Measurements from ENCODE around the gene IZUMO2.

IZUMO2 gene

DNA sequence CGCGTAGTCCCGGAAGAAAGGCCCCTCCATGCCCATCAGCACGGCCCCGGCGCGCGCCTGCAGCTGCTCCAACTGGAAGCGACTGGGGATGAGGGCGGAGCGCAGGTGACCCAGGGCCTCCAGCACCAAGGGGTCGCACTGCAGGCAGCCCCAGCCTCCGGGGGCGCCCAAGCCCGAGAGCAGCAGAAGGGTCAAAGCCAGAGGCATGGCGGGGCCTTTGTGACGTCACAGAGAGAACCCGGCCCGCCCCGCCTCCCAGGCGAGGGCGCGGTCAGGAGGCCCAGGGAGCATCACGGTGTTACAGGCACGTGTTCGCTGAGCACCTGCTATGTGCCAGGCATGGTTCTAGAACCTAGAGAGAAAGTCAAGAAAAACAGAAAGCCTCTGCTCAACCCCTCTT lies at the start of gene IZUMO2:
Gene IZUMO2 (minus strand): TSS at position 294 of the 400 bp plus-strand sequence. CDS start 87 bp downstream, at position 207.
- DNase-seq, result no peak

DNA sequence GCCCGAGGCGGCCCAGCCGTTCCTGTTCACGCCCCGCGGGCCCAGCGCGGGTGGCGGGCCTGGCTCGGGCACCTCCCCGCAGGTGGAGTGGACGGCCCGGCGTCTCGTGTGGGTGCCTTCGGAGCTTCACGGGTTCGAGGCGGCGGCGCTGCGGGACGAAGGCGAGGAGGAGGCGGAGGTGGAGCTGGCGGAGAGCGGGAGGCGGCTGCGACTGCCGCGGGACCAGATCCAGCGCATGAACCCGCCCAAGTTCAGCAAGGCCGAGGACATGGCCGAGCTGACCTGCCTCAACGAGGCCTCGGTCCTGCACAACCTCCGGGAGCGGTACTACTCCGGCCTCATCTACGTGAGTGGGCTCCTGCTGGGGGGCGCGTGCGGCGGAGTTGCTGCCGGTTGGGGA lies 47.3 kb upstream of the IZUMO2 start:
- DNase-seq, result no peak

DNA sequence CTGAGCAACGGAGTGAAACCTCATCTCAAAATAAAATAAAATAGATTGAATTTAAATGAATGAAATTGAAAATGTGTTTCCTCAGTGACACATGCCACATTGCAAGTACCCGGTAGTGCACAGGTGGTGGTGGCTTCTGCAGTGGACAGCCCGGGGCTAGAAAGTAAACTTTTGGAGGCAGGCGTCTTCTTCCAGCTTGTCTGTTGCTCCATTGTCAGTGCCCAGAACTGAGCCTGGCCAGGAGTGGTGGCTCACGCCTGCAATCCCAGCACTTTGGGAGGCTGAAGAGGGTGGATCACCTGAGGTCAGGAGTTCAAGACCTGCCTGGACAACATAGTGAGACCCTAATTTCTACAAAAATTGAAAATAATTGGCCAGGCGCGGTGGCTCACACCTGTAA lies 46.0 kb upstream of the IZUMO2 start:
- DNase-seq, result no peak

DNA sequence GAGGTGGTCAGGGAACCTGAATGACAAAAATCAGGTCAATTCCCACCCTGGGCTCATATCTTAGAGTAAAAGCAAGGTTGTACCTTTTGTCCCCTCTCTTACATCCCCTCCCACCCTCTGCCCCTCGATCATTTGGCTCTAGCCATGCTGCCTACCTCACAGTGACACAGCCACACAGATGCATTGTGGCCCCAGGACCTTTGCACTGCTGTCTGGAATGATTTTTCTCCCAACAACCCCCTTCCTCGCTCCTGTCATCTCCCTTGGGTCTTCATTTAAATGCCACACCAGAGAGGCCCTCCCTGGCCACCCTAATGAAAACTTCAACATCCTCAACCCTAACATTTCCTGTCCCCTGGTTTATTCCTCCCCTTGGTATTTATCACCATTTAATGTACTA lies 44.6 kb upstream of the IZUMO2 start:
- no peak for DNase-seq

DNA sequence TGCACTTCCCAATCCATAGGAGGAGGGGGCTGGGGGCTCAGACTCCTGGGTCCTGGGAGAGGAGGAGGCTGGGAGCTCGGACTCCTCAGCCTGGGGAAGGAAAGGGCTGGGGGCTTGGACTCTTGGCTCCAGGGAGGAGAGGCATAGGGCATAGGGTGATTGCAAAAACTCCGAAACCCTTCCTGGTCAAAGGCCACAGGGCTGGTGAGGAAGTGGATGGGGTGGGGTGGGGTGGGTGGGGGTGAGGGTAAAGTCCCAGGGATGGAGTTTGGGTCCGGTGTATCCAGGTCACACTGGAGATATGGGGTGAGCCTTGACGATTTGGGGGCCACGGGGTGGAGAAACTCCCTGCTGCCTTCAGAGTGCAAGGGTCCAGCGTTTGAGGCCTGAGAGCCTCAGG lies 43.1 kb upstream of the IZUMO2 start:
- DNase-seq, result no peak

DNA sequence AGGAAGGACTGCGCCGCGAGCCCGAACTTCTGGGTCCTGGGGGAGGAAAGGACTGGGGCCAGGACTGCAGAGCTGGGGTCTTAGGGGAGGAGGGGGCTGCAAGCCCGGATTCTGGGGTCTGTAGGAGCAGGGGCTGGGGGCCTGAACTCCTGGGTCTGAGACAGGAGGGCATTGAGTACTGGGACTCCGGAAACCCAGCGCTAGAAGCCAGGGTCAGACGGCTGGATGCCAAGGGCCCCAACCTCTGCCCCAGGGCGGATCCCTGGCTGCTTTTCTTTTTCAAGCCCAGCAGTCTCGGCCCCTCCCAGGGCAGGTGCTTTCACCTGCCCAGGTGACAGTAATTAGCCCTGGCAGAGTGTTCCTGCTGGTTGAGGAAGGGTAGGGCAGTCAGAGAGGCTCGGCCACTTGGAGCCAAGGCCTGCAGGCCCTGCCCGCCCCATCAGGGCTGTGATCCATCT lies 42.6 kb upstream of the IZUMO2 start:
- DNase-seq, result no peak

DNA sequence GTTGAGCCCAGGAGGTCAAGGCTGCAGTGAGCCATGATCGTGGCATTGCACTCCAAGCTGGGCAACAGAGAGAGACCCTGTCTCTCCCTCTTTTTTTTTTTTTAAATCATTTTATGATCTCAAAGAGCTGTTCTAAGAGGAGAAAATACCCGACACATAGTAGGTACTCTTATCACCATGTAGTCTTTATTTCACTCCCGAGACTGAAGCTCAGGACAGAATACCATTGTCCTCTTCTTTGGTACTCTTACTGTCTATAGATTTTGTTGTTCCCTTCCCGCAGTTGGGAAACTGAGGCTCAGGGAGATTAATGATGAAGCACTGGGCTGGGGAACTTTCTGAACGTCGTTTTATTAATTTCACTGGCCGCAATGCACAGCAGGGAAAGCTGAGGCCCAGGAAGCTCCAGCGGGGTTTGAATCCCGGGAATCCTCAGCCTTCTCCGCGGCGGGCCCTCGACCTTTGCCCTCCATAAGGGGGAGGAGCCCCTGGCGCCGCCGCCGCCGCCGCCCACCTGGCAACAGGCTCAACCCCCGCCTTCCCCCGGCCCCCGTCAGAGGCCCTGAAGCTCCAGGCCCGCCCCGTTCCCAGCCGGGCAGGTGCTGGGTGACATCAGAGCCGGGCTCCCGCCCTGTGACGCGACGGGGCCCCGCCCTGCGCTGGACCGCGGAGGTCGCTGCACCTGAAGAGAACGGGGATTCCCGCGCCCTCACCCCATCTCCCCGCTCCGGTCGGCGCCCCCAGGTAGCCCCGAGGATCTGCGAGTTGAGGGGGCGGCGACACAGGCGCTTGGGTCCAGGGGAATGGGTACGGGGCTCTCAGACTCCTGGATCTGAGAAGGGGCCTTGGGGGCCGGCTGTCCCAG lies 42.0 kb upstream of the IZUMO2 start:
- peak in 1 of 2 donors; percentile 6 for DNase-seq

DNA sequence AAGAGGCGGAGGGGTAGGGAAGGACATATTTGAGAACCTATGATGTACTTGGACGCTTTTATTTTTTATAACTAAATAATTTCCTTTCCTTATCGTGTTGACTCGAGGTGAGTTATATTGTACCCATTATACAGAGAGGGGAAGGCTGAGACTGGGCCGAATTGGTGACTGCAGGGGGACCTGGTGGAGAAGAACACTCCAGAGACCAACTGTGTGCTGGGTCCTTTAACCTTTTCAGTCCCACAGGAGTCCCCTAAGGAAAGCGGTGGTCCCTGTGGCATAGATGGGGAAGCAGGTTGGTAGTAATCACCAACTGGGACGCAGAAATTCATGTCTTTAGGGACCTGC lies 41.0 kb upstream of the IZUMO2 start:
- no peak for DNase-seq

DNA sequence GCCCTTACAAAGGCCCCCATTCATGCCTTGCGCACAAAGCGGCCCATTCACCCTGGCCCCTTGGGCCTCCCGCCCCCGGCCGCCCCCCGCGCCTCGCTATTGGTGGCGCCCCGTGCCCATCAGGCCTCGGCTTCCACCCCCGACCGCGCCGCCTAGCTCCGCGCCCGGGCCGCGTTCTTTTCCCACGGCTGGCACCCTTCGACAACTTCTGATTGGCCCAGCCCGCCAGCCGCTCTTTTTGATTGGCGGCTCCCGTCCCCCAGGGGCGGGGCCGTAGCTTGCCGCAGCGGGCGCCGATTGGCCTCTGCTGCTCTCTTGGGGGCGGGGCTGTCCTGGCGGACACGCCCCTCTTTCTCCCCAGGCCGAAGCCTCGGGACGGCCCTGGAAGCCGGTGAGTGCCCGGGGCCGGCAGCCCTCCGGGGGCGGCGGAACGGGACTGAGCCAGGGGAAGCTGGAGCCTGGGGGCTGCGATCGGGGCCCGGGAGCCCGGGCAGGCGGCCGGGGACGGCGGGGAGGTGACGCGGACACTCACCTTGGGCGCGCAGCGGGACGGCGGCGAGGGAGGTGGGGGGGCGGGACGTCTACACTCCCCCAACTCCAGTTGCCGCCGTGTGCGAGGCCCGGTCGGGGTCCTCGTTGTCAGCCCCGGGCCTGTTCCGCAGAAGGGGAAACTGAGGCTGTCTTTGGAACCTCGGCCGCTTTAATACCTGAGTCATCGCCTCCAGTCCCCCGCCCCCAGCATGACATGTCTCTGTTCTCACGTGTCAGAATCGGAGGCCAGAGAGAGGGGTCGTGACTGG lies 40.4 kb upstream of the IZUMO2 start, which contains the start of gene MYH14:
Gene MYH14 (plus strand): TSS at position 342 of the 800 bp plus-strand sequence. CDS start 6,744 bp downstream, outside the sequence.
- DNase-seq, result peak; percentile 93 to 96

DNA sequence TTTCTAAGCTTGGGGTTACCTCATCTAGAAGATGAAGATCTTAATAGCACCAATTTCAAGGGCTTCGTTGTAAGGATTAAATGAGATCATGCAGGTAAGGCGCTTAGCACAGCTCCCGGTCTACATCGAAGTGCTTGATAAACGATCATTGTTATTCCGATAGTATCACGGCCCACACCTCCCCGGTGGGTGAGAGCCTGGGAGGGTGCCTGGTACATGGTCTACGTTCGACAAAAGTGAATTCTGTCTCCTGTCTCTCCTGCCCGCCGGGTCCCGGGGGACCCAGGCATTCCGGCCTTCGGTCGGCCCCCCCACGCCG lies 39.8 kb upstream of the IZUMO2 start:
- no peak for DNase-seq

DNA sequence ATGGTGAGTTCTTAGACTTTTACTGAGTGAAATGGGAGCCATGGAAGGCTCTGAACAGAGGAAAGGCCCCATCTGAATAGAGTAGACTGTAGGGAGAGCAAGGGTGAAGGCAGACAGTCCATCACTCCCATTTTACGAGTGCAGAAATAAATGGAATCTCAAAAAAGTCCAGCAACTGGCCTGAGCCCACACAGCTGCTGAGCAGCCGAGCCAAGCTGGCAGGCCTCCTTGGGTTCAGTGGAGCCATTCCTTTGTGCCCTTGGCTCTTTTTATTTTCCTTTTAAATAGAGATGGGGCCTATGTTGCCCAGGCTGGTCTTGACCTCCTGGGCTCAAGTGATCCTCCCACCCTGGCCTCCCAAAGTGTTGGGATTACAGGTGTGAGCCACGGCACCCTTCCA lies 39.3 kb upstream of the IZUMO2 start:
- no peak for DNase-seq

DNA sequence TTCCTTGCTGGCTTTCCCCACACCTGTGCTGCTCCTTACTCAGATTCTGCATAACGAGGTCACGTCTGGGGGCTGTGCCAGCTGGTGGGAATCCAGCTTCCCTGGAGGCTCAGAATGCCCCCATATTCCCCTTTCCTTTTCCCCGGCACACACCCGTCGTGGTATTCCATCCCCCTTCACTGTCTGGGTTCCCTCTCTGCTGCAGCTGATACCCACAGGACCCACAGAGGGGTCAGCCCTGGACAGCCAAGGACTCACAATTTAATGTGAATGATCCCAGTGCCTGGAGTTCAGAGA lies 36.1 kb upstream of the IZUMO2 start:
- no peak for DNase-seq

DNA sequence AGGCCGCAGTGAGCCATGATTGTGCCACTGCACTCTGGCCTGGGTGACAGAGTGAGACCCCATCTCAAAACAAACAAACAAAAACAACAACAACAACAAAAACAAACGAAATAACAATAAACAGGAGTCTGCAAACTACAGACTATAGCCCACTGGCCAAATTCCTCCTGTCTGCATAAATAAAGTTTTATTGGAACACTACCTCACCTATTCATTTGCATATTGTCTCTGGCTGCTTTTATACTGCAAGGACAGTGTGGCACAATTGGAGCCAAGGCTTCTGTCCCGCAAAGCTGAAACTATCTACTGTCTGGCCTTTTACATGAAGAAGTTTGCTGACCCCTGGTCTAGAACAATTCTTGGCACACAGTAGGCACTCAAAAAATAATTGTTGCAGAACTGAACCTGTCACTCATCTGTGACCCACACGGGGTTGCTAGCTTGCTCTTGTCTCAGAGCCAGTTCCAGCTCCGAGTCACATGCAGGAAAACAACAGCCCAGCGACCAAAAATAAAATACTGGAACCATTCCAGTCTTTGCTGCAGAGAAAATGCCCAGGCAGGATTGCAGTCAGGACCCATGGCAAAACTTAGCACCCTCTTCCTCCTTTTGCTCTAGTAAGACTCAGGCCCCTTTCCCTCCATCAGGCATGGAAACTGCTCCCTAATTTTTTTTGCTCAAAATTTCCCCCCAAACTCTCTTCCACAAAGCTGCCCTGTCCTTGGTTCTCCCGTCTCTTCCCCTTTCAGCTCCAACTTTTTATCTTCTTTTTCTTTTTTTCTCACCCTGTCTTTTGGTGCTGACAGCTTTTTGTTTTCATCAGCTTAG lies 35.6 kb upstream of the IZUMO2 start:
- peak; percentile 14 to 35 for DNase-seq

DNA sequence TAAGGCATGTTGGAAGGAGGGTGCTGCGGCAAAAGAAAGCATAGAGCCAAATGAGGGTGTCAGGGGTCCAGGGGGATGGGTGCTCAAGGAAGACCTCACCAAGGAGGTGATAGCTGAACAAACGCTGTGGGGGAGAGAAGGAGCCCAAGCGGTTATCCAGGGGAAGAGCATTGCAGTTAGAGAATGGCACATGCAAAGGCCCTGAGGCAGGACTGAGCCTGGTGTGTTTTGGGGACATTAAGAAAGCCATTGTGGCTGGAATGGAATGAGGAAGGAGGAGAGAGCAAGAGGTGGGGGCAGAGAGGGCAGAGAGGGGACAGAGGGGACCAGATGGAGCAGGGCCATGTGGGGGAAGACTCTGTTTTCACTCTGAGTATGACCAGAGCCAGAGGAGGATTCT lies 34.3 kb upstream of the IZUMO2 start:
- no peak for DNase-seq

DNA sequence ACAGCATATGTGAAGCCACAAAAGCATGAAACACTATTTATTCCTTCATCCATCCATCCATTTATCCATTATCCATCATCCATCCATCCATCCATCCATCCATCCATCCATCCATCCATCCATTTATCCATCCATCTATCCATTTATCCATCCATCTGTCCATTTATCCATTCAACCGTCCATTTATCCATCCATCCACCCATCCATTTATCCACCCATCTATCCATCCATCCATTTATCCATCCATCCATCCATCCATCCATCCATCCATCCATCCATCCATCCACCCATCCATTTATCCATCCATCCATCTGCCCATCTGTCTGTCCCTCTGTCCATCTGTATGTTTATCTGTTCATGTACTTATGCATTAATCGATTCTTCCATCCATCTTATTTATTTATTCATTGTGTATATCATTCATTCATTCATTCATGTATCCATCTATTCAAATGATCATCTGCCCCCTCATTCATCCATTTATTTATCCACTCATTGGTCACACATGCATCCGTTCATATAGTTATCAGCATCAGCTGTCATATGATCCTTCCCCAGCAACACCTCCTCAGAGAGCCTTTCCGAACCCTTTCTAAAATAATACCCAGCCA lies 33.3 kb upstream of the IZUMO2 start:
- DNase-seq, result no peak

DNA sequence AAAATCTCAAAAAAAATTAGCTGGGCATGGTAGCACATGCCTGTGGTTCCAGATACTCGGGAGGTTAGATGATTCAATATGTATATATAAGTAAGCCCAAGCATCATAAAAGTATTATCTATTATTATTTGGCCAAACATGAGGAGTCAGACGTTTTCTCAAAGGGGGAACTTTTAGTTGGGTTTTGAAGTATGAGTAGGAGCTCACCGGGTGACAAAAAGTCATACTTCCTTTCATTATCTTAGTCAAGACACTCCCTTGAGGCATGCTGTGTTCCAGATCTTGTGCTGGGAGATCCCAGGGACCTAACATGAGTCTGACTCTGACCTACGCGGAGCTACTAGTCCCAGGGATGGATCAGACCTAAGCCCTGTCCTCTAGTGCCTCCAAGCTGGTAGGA lies 32.1 kb upstream of the IZUMO2 start:
- no peak for DNase-seq

DNA sequence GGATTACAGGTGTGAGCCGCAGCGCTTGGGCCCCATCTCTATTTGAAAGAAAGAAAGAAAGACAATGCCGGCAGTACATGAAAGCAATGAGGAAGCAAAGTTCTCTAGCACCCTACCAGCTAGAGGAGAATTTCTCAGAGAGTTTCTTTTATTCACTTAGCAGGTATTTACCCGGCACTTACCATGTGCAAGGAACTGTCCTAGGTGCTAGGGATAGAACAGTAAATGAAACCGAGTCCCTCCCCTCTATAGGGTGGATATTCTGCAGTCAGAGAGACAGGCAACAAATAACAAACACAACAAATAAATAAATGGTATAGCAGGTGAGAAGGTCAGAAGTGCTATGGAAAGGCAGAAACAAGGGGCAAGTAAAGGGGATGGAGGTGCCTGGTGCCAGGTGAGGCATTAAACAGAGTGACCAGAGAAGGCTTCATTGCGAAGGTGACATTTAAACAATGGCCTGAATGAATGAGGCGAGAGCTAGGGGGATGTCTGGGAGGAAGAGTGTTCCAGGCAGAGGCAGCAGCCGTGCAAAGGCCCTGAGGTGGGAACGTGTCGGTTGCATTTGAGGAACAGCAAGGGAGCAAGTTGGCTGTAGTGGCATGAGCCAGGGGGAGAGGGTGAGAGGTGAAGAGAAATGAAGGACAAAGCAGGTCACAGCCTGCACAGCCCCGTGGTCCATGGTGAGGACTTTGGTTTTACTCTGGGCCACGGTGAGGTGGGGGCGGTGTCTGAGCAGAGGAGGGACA lies 29.6 kb upstream of the IZUMO2 start:
- DNase-seq, result no peak

DNA sequence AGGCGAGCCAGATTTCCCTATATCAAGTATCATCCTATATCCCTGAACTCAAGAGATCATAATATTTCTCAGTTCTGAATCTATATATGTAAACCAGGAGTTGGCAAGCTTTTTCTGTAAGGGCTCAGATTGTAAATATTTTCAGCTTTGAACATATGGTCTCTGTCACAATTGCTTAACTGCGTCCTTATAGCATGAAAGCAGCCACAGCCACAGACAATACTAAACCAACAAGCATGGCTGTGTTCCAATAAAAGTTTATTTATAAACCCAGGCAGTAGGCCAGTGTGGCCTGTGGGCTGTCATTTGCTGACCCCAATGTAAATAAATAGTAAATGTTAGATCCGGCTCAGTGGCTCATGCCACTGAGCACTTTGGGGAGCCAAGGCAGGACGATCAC lies 28.1 kb upstream of the IZUMO2 start:
- no peak for DNase-seq

DNA sequence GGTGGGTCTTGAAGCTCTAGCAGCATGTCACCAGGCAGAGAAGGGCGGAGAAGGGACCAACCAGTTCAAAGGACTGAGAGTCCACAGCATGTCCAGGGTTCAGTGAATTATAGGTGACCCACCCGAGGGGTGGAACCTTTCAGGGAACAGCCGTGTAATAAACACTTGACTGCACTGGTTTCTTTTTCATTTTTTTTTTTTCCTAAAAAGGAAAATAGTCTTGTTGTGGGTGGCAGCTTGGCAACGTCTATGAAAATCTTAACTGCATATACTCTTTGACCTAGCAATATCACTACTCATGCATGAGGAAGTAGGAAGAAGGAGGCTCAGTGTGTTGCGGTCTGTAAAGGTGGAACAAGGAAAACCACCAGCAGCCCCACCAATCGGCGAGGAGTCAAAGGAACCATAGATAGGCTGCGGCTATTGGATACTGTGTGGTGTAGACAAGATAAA lies 27.4 kb upstream of the IZUMO2 start:
- DNase-seq, result no peak

DNA sequence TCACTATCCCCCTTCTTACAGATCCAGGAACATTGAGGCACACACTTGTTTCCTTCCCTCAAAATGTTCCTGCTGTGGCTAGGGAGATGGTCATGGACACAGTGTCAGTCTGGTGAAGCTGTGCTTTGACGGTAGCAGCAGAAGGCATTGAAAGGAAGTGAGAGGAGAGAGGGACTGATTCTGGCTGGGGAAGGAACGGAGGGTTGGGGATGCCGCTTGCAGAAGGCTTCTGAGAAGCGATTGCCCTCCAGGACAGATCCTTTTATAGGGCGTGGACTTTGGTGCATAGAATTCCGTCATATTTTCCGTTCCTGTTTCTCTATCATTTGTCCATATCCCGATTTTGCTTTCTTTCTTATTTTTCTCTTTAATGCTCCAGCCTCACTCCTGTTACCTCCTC lies 26.2 kb upstream of the IZUMO2 start:
- no peak for DNase-seq

DNA sequence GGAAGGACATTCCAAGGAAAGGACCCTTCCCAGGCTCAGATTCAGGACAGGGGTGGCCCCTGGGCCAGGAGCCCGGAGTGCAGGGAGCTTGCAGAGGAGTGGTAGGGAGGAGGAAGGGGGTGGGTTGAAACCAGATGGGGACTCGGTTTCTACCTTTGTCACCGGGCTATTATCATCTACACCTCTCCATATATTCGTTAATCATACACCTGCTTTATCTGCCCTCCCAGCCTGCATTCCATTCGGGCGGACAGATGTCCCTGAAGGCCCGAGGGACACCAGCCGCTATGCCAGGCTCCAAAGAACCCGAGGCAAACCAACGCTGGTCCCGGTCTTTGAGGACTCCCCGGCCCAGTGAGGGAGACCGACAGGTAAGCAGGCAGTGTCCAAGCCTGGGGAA lies 24.9 kb upstream of the IZUMO2 start:
- no peak for DNase-seq

DNA sequence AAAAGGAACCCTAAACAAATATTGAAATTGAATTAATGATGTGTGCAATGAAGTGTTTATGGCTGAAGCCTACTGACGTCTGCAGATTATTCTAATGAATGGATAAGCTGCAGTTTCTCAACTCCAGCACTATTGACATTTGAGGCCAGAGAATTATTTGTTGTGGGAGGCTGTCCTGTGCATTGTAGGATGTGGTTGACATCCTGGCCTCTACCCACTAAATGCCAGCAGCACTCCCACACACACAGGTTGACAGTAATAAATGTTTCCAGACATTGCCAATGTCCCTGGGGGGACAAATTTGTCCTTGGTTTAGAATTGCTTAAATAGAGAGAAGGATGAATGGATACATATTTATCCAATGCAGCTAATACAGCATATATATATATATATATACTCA lies 21.1 kb upstream of the IZUMO2 start:
- no peak for DNase-seq

Data from hippocampal formation (tissue), 2 donors.